Bronchial epithelial cell (primary cell): ENCODE measurements around the gene SLC6A6. TPM values are rescaled to one million over a fixed set of nuclear protein-coding genes. Genes with fewer than 3 reads are reported as not detected.
"Not testable (repeated sequence)": the region's sequence is repeated elsewhere in the genome, so short reads cannot be mapped to it uniquely, and the experiment has no call there.

ENCODE experiments used
- DNase-seq: peaks from one replicate; pipeline ENCODE4 v3.0.0-alpha.2; 2010; ENCODE audit warnings: low read depth
- FAIRE-seq: peaks from 2 replicates; lab custom pipeline; 2011; peaks lifted over from hg19 to GRCh38; lab: Jason Lieb, UNC
- H3K27me3 ChIP-seq: 2 replicates; pipeline ENCODE4 v1.5.1; 2011; ENCODE audit warnings: low read length; ENCODE audit not compliant: control insufficient read depth, insufficient read depth
- H3K36me3 ChIP-seq: 2 replicates; pipeline ENCODE4 v1.5.1; 2011; ENCODE audit warnings: low read length; ENCODE audit not compliant: control insufficient read depth, insufficient read depth
- H3K4me3 ChIP-seq: 2 replicates; pipeline ENCODE4 v1.5.1; 2011; ENCODE audit warnings: mild to moderate bottlenecking, low read depth, low read length, control low read depth
- CTCF ChIP-seq: IDR thresholded peaks from 2 replicates; pipeline ENCODE4 v1.5.1; 2011; ENCODE audit warnings: mild to moderate bottlenecking, moderate library complexity, low read length, control low read depth, inconsistent platforms; ENCODE audit not compliant: insufficient read depth, severe bottlenecking
- total RNA-seq: library from RNA; depleted of rRNA; stranded (reverse); fragments of >200 nt; gene quantifications from 2 replicates; pipeline ENCODE4 v1.2.1, GENCODE V29; 2014

Gene SLC6A6
- total RNA-seq, 1 donor from 2014 or later = 13.2 TPM

DNA sequence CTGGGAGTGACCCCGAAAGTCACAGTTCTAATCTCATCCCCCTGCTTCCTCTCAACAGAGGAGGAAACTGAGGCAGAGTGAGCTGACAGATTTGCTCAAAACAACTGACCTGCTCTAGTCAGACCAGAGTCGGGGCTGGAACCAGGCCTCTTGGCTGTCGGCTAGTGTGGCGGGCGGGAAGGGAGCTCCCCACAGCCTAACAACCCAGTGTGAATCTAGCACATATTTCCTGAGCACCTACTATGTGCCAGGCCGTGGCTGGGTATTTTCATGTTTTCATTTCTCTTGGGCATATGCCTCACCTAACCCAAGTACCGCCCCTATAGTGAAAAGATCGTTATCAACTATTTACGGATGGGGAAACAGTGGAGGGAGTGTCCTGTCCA is 110.5 kb downstream of the SLC6A6 start:
- H3K4me3 ChIP-seq = no peak overlapping the region
- FAIRE-seq = no peak
- no peaks in the 10 kb centered on the region for H3K36me3 ChIP-seq
- DNase-seq = no peak
- TF ChIP-seq CTCF = no peak
- H3K27me3 ChIP-seq = peaks cover 3% of the 10 kb centered on the region

DNA sequence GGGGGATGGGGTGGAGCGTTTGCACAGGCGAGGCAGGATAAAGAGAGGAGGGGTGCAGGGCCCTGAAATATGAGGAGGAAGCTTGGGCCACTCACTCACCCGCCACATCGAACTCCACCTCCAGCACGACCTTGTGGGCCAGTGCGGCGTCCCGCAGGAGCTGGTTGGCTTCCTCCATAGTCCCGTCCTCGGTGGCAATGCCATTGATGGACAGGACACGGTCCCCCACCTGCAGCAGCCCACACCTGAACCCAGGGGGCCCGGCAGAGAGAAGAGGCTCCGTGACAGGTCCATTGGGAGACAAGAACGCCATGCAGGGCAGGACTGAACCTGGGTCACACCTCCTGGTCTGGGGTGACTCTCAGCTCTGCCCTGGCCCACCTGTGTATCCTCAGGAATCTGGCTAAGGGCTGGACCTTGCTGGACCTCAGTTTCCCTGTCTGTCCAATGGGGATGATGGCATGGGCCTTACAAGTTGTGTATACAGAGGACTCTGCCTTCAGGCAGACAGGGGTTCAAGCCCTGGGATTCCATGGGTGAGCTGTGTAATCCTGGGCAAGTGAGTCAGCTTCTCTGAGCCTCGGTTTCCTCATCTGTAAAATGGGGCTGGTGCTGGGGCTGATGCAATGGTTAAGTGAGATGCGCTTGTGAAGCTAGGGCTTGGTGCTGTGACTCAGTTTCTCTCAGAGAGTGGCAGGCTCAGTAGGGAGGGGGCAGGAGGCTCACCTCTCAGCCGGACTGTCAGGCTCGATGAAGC is 111.3 kb downstream of the SLC6A6 start:
- FAIRE-seq (no peak), DNase-seq (no peak)
- Histone ChIP-seq H3K36me3 (no peaks in the 10 kb centered on the region), H3K27me3 (peaks cover 5% of the 10 kb centered on the region), H3K4me3 (no peak overlapping the region)
- no peak for TF ChIP-seq CTCF

DNA sequence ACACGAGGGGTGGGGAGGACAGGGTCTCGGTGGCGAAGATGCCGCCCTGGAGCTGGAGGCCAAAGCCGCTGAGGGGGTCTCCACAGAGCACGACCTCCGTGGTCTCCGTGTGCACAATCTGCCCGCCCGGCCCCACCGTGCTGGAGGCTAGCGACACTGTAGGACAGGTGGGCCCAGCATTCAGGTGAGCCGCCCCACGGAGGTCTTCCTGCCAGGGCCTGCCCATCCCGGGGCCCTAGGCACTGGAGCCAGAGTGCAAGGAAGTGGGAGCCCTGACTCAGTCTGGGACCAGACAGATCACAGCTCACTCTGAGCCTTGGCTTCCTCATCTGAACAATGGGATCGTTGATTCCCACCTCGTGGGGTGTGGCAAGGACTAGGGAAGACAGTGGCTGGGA is 111.9 kb downstream of the SLC6A6 start:
- Histone ChIP-seq H3K36me3 (no peaks in the 10 kb centered on the region), H3K4me3 (no peak overlapping the region), H3K27me3 (peaks cover 5% of the 10 kb centered on the region)
- no peak for FAIRE-seq
- TF ChIP-seq CTCF = no peak
- no peak for DNase-seq

DNA sequence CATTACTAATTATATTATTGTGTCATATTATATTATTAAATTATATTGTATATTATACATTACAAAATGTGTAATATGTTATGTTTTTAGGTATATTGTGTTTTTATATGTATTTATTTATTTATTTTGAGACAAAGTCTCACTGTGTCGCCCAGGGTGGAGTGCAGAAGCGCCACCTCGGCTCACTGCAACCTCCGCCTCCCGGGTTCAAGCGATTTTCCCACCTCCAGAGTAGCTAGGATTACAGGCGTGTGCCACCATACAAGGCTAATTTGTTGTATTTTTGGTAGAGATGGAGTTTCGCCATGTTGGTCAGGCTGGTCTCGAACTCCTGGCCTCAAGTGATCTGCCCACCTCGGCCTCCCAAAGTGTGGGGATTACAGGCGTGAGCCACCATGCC is 113.1 kb downstream of the SLC6A6 start:
- not testable (repeated sequence) for H3K4me3 ChIP-seq, DNase-seq, H3K27me3 ChIP-seq, H3K36me3 ChIP-seq, FAIRE-seq

DNA sequence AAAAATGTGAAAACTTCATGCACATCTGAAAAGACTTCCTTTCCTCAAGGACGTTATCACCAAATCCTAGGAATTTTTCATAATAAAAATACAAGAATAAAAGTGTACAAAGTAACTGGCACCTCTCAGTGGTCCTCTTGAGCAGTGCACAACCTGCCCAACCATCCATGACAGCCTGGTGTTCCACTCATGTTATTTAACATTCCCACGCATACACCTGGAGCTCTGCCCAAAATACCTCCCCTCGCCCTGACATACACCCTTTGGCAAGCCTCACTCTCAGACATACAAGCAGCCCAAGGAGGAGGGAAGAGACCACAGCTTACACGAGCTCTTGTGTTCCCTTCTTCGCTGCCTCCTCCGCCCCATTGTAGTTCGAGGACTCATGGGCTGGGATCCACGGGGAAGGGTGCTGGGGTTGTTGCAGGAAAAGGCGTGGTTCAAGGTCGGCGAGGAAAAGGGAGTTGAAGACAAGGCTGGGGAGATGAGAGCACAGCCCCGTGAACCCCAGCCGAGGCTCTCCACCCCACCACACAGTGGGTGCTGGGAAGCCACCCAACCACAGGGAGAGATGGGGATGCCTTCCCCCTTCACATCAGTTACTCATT is 114.4 kb downstream of the SLC6A6 start:
- Histone ChIP-seq H3K27me3 (peaks cover 5% of the 10 kb centered on the region), H3K36me3 (no peaks in the 10 kb centered on the region), H3K4me3 (no peak overlapping the region)
- no peak for DNase-seq
- FAIRE-seq = no peak
- no peak for TF ChIP-seq CTCF

DNA sequence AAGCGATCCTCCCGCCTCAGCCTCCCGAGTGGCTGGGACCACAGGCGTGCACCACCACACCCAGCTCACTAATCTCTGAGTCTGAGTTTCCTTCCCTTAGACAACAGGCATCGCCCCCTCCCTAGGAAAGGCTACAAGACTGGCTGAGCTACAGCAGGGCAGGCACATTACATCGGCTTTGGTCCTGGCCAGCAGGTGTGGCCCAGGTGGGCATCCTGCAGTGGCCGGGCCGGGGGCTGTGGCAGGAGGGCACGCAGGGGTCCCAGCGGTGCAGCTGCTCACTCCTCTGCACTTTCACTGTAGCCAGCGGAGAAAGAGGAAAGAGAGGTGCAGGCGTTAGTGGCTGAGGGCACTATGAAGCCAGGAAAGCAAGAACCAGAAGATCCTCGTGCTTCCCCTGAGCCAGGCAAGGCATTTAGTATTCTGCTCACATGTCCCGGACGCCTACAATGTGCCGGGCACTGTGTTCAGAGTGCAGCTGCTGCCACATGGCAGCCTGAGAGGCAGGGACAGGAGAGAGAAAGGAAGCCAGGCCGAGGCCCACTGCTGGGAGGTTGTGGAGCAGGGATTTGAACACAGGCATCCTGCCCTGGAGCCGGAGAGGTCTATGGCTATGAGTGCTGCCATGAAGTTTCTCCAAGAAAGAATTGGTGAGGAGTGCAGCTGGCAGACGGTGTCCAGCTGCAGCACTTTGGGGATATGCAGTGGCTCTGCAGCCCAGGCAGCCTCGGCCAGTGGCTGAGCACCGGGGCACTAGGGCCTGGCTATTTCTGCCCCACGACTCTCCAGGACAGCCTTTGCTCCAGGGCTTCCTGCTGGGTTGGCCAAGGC is 115.4 kb downstream of the SLC6A6 start:
- Histone ChIP-seq H3K4me3 (no peak overlapping the region), H3K27me3 (peaks cover 5% of the 10 kb centered on the region), H3K36me3 (no peaks in the 10 kb centered on the region)
- DNase-seq (no peak), FAIRE-seq (no peak)
- no peak for TF ChIP-seq CTCF
